Kidney (tissue), 14 donors: ENCODE results near the gene PNP. TPM values are rescaled to one million over a fixed set of nuclear protein-coding genes. Genes with fewer than 3 reads are reported as not detected.
"Not testable (repeated sequence)": the region's sequence is repeated elsewhere in the genome, so short reads cannot be mapped to it uniquely, and the experiment has no call there.

ENCODE experiments used
- DNase-seq, 5 donors: peaks; one replicate each; pipeline ENCODE4 v3.0.0-alpha.2; 2013 to 2020
- FAIRE-seq: peaks from 2 replicates; lab custom pipeline; 2012; peaks lifted over from hg19 to GRCh38; lab: Jason Lieb, UNC
- H3K27ac ChIP-seq, 2 donors: one replicate each; pipeline ENCODE4 v1.7.0; 2013; ENCODE audit warnings: low read depth in 2 of 2, low read length in 2 of 2, inconsistent platforms in 1 of 2
- H3K27me3 ChIP-seq: one replicate; pipeline ENCODE4 v1.7.1; 2013; ENCODE audit warnings: low read length, inconsistent platforms; ENCODE audit not compliant: control insufficient read depth, insufficient read depth
- H3K36me3 ChIP-seq, 3 donors: one replicate each; pipeline versions ENCODE4 v1.7.0 to v1.7.1; 2013; ENCODE audit warnings: low read length in 3 of 3, control low read depth in 1 of 3, inconsistent platforms in 1 of 3; ENCODE audit not compliant: insufficient read depth in 3 of 3, control insufficient read depth in 2 of 3
- H3K4me1 ChIP-seq, 3 donors: one replicate each; pipeline versions ENCODE4 v1.7.0 to v1.7.1; 2013; ENCODE audit warnings: low read length in 3 of 3, inconsistent platforms in 1 of 3, low read depth in 1 of 3; ENCODE audit not compliant: control insufficient read depth in 2 of 3, insufficient read depth in 2 of 3
- H3K4me3 ChIP-seq, 3 donors: one replicate each; pipeline versions ENCODE4 v1.7.0 to v1.8.1; 2013; ENCODE audit warnings: low read length in 3 of 3, control low read depth in 1 of 3, inconsistent platforms in 1 of 3
- H3K9ac ChIP-seq, 3 donors: one replicate each; pipeline versions ENCODE4 v1.7.0 to v1.7.1; 2013; ENCODE audit warnings: low read length in 3 of 3, control low read depth in 1 of 3, inconsistent platforms in 1 of 3
- H3K9me3 ChIP-seq, 3 donors: one replicate each; pipeline versions ENCODE4 v1.7.0 to v1.7.1; 2013; ENCODE audit warnings: low read length in 3 of 3, control low read depth in 1 of 3, inconsistent platforms in 1 of 3; ENCODE audit not compliant: control insufficient read depth in 2 of 3, insufficient read depth in 1 of 3
- intact Hi-C: fragments of 100-400 bp; cut with DNase I; formaldehyde crosslinking; loops from one replicate; pipeline ENCODE4 v1.11.1; 2022
- polyA plus RNA-seq: library from polyadenylated mRNA; stranded (reverse); fragments of 350-450 nt; fragmentation: Illumina TruSeq; extraction: RNeasy Lipid Tissue Mini Kit (QIAGEN cat#74804); gene quantifications from one replicate; pipeline ENCODE4 v1.2.3, GENCODE V29; 2014; ENCODE audit warnings: low read depth, low replicate concordance; ENCODE audit not compliant: insufficient read depth
- total RNA-seq: library from RNA; stranded (reverse); fragmentation: NEBNext Ultra II Directional; extraction: Animal tissue kit (Norgen Biotek cat#: 25700); gene quantifications from one replicate; pipeline ENCODE4 v1.2.1, GENCODE V29; 2021
- TF ChIP-seq, protein P1 (sequence below): IDR thresholded peaks from 3 replicates; pipeline ENCODE4 v1.5.1; 2012; ENCODE audit warnings: mild to moderate bottlenecking, moderate library complexity, borderline replicate concordance; ENCODE audit not compliant: insufficient read depth; ENCODE audit errors: extremely low read depth
- donor health status: control.
- donor health status: control.
- donor health status: control.
- donor health status: control.
- donor health status: control.
- donor health status: DM: yes; HTN: yes; CAD: no.
- donor health status: Normal renal cell carcinoma (clear cell type).

Gene PNP
- total and polyA plus RNA-seq, 2 donors from 2014 or later = 80.7 to 183 TPM

DNA sequence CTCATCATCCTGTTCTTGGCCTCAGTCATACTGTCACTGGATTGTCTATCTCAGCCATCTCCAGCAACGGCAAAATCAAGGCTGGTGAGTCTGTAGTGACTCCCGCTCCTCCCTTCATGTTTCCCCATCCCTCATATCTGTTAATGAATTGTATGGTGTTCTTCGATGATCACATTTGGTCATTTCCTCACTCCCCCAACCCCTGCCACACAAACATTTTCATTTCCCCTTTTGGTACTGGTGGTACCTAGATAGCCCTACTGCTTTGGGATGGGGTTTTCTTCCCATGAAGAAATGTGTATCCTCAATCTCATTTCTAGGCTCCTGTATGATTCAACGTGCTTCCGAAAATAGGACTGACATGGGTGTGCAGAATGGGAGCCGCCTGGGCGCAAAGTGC lies 30.5 kb upstream of the PNP start:
- no peak overlapping the region for H3K4me3 ChIP-seq
- H3K4me1 ChIP-seq = peaks cover 0 to 9% (median 0%) of the 10 kb centered on the region in 3 donors
- DNase-seq (no peak), FAIRE-seq (no peak)
- no peaks in the 10 kb centered on the region for H3K9me3 ChIP-seq
- H3K27ac ChIP-seq = no peak overlapping the region
- peaks cover 3% of the 10 kb centered on the region for H3K27me3 ChIP-seq
- no peaks in the 10 kb centered on the region for H3K36me3 ChIP-seq
- no peak overlapping the region for H3K9ac ChIP-seq
- intact Hi-C loops = no loop called here
- TF ChIP-seq, protein P1, sequence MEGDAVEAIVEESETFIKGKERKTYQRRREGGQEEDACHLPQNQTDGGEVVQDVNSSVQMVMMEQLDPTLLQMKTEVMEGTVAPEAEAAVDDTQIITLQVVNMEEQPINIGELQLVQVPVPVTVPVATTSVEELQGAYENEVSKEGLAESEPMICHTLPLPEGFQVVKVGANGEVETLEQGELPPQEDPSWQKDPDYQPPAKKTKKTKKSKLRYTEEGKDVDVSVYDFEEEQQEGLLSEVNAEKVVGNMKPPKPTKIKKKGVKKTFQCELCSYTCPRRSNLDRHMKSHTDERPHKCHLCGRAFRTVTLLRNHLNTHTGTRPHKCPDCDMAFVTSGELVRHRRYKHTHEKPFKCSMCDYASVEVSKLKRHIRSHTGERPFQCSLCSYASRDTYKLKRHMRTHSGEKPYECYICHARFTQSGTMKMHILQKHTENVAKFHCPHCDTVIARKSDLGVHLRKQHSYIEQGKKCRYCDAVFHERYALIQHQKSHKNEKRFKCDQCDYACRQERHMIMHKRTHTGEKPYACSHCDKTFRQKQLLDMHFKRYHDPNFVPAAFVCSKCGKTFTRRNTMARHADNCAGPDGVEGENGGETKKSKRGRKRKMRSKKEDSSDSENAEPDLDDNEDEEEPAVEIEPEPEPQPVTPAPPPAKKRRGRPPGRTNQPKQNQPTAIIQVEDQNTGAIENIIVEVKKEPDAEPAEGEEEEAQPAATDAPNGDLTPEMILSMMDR = no peak

DNA sequence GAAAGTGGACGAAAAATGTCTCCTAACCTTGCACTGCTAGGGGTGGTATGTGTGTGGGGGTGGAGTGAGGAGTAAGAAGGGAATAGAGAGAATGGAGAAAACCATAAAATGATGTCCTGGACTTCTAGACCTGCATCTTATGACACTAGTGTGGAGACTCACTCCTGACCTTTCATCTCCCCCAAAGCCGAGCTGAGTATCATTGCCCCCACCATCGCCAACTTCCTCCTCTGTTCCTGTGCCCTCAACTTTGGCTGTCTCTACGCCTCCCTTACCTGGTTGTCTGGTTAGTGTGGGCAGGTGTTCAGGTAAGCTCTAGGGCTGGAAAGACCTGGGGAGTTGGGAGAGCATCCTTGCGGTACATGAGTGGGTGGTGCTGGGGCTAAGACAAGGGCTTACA lies 28.7 kb upstream of the PNP start:
- Histone ChIP-seq H3K4me1 (peaks cover 0 to 3% (median 0%) of the 10 kb centered on the region in 3 donors), H3K36me3 (peaks cover 0 to 1% (median 0%) of the 10 kb centered on the region in 3 donors), H3K27me3 (peaks cover 3% of the 10 kb centered on the region), H3K27ac (no peak overlapping the region), H3K4me3 (no peak overlapping the region), H3K9me3 (no peaks in the 10 kb centered on the region), H3K9ac (no peak overlapping the region)
- no peak for FAIRE-seq
- intact Hi-C loops = no loop called here
- TF ChIP-seq, protein P1 = no peak
- DNase-seq = no peak

DNA sequence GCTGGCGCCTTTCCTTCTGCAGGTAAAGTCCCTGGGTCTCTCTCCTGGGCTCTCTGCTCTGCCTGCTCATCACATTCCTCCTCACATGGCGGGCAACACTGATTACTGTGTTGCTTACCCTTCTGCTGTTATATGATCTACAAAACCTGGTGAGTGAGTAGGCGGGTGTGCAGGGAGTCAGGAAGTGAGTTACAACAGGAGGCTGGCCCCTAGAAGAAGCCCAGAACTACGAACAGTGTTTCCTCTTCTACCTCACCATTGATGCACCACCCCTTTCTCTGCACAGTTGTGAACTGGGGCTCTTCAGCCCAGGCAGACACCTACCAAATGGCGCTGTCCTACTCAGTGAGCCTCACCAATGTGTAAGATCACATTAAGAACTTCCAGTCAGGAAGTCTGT lies 28.3 kb upstream of the PNP start:
- DNase-seq (no peak), FAIRE-seq (no peak)
- Histone ChIP-seq H3K27me3 (no peaks in the 10 kb centered on the region), H3K9me3 (no peaks in the 10 kb centered on the region), H3K36me3 (peaks cover 0 to 5% (median 0%) of the 10 kb centered on the region in 3 donors), H3K27ac (no peak overlapping the region), H3K4me1 (no peaks in the 10 kb centered on the region), H3K4me3 (no peak overlapping the region), H3K9ac (no peak overlapping the region)
- TF ChIP-seq, protein P1 = no peak
- intact Hi-C loops = no loop called here

DNA sequence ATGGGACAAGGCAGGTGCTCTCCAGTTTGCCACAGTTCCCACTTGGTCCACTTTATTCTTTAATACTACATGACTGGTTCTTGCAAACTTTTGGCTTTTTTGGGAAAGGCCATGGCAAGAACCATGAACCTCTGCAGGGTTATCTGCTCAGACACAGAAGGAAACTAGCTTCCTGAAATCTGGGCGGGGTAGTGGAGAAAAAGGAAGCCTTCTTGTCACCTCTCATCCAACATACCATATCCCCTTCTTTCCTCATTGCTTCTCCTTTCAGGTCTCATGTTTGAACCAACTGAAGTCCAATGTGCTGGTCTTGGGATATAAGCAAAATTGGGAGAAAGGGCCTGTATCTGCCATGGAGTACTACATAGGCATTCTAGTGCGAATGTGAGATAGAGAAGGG lies 27.7 kb upstream of the PNP start:
- Histone ChIP-seq H3K27ac (no peak overlapping the region), H3K4me1 (no peaks in the 10 kb centered on the region), H3K4me3 (no peak overlapping the region), H3K9ac (no peak overlapping the region), H3K27me3 (no peaks in the 10 kb centered on the region), H3K9me3 (no peaks in the 10 kb centered on the region), H3K36me3 (peaks cover 0 to 8% (median 0%) of the 10 kb centered on the region in 3 donors)
- TF ChIP-seq, protein P1 = no peak
- FAIRE-seq = no peak
- no peak for DNase-seq
- intact Hi-C loops = no loop called here

DNA sequence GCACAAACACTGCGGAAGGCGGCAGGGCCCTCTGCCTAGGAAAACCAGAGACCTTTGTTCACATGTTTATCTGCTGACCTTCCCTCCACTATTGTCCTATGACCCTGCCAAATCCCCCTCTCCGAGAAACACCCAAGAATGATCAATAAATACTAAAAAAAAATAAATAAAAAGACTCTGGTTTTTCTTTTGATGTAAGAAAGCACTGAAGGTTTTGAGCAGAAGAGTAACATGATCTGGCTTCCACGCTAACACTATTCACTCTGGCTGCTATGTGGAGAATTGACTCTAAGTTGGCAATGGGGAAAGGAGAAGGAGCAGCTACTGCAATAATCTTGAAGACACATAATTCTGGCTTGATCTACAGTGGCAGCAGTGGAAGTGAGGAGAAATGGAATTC lies 25.6 kb upstream of the PNP start:
- H3K4me1 ChIP-seq, H3K27ac ChIP-seq, FAIRE-seq, intact Hi-C loops, H3K9me3 ChIP-seq, H3K9ac ChIP-seq, DNase-seq, H3K4me3 ChIP-seq, H3K27me3 ChIP-seq: not testable (repeated sequence)
- peaks cover 4 to 30% (median 17%) of the 10 kb centered on the region in 3 donors for H3K36me3 ChIP-seq
